ENCODE measurements around the gene ACER2. TPM values are rescaled to one million over a fixed set of nuclear protein-coding genes. Genes with fewer than 3 reads are reported as not detected.

Gene ACER2
- total and polyA plus RNA-seq, 2 of the 4 experiments (the other 2 are of a cell fraction) = 0.84 to 1.6 TPM

DNA sequence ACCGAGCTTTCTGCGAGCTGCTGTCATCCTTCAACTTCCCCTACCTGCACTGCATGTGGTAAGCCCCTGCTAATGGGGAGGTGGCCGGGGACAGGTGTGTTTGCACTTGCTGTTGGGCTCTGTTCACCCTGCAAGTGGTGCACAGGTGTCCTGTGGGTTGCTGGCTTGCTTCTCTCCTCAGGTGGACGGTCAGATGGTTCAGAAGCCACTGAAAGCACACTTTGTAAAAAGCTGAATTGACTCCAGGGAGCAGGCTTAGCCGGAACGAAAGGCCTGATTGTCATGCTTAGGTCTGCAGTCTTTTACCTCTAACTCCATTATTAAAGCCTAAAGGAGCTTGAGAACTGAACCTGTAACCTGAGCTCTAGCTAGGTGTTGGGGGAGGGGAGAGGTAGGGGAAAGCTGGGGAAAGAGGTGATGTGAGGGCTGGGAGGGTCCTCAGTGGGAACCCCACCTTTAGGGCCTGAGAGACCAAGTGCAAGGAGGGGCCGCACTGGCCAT, 37.6 kb downstream of the ACER2 start:
- dilution Hi-C loops (cut with HindIII; ENCODE audit: low sequenced_read_pairs, unreplicated experiment) (no loop called here), intact Hi-C loops (cut with micrococcal nuclease) (no loop called here), in situ Hi-C loops (cut with MboI; ENCODE audit: low sequenced_read_pairs) (no loop called here)
- Histone ChIP-seq H3K27me3 (ENCODE audit: control insufficient read depth, insufficient read depth, low read length) (no peaks in the 10 kb centered on the region), H4K8ac (ENCODE audit: low read depth in 2 of 2, low read length in 2 of 2) (no peak overlapping the region), H2BK20ac (ENCODE audit: low read depth, low read length) (no peak overlapping the region), H3K18ac (ENCODE audit: low read depth, low read length) (no peak overlapping the region), H3K9me1 (ENCODE audit: insufficient read depth, low read length) (no peaks in the 10 kb centered on the region), H2BK120ac (ENCODE audit: low read depth, low read length) (no peak overlapping the region), H4K91ac (ENCODE audit: insufficient read depth, low read depth, low read length) (no peak overlapping the region), H3K4me3 (ENCODE audit: insufficient read depth, low read depth, low read length) (no peak overlapping the region), H2BK5ac (ENCODE audit: low read depth, low read length, poor library complexity, severe bottlenecking) (no peak overlapping the region), H4K20me1 (ENCODE audit: insufficient read depth, low read length) (no peaks in the 10 kb centered on the region), H2AK9ac (replicated peaks; ENCODE audit: low read depth, low read length, poor library complexity) (no peak overlapping the region), H3K14ac (replicated peaks; ENCODE audit: low read depth, low read length) (no peak overlapping the region), H3K9ac (ENCODE audit: low read depth, low read length) (no peak overlapping the region), H4K5ac (ENCODE audit: low read depth, low read length) (no peak overlapping the region), H3K56ac (ENCODE audit: extremely low read depth, insufficient read depth, low read length) (no peak overlapping the region), H3K79me1 (ENCODE audit: low read depth in 1 of 2, low read length in 2 of 2) (no peaks in the 10 kb centered on the region), H3K36me3 (ENCODE audit: control insufficient read depth, insufficient read depth, low read length) (no peaks in the 10 kb centered on the region), H2BK15ac (ENCODE audit: low read depth, low read length) (no peak overlapping the region), H3K9me3 (ENCODE audit: control insufficient read depth, insufficient read depth, low read length) (no peaks in the 10 kb centered on the region), H3K4ac (ENCODE audit: low read depth, low read length) (no peak overlapping the region), H3K4me1 (ENCODE audit: control insufficient read depth, insufficient read depth, low read length) (no peaks in the 10 kb centered on the region), H2AFZ (replicated peaks; ENCODE audit: low read length, poor library complexity) (no peak overlapping the region), H3K23ac (ENCODE audit: low read depth, low read length) (no peak overlapping the region), H3K4me2 (ENCODE audit: low read depth, low read length) (no peak overlapping the region), H2AK5ac (ENCODE audit: low read depth, low read length) (no peak overlapping the region), H3K27ac (ENCODE audit: insufficient read depth, low read length) (no peak overlapping the region)
- BruUV-seq (replicated peaks) = no TSS peak
- no CpG with 5 or more reads among the region's 7 CpGs for WGBS, 2 experiments (ENCODE audit: extremely low coverage in 2 of 2, insufficient read length in 1 of 2)
- TF ChIP-seq RAD21 (IDR thresholded peaks at IDR 0.05; ENCODE audit: low read length) (no peak), FOS (IDR thresholded peaks at IDR 0.05; ENCODE audit: low read depth, low read length) (no peak), USF2 (IDR thresholded peaks at IDR 0.05; ENCODE audit: low read depth, low read length) (no peak), NFE2L2 (IDR thresholded peaks at IDR 0.05; ENCODE audit: low read depth, low read length) (no peak), SMC3 (IDR thresholded peaks at IDR 0.05; ENCODE audit: low read depth, low read length) (no peak), MAFK (IDR thresholded peaks at IDR 0.05; ENCODE audit: low read depth, low read length) (no peak), POLR2A (IDR thresholded peaks at IDR 0.05; ENCODE audit: low read depth, low read length) (no peak), MAZ (IDR thresholded peaks at IDR 0.05; ENCODE audit: borderline replicate concordance, low read depth, low read length) (no peak), MXI1 (IDR thresholded peaks at IDR 0.05; ENCODE audit: borderline replicate concordance, low read depth, low read length) (no peak), RCOR1 (IDR thresholded peaks at IDR 0.05; ENCODE audit: insufficient replicate concordance, low read length) (no peak), RFX5 (IDR thresholded peaks at IDR 0.05; ENCODE audit: low read depth, low read length) (no peak), CEBPB (IDR thresholded peaks at IDR 0.05; ENCODE audit: low read depth, low read length) (no peak), CTCF (conservative IDR thresholded peaks at IDR 0.05; ENCODE audit: low read depth, low read length) (no peak), CHD1 (IDR thresholded peaks at IDR 0.05; ENCODE audit: low read depth, low read length) (no peak), BHLHE40 (IDR thresholded peaks at IDR 0.05; ENCODE audit: low read depth, low read length) (no peak)
- TF ChIP-seq, protein P1, sequence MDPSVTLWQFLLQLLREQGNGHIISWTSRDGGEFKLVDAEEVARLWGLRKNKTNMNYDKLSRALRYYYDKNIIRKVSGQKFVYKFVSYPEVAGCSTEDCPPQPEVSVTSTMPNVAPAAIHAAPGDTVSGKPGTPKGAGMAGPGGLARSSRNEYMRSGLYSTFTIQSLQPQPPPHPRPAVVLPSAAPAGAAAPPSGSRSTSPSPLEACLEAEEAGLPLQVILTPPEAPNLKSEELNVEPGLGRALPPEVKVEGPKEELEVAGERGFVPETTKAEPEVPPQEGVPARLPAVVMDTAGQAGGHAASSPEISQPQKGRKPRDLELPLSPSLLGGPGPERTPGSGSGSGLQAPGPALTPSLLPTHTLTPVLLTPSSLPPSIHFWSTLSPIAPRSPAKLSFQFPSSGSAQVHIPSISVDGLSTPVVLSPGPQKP (IDR thresholded peaks at IDR 0.05; ENCODE audit: borderline replicate concordance, low read depth, low read length) = no peak
- ATAC-seq (ENCODE audit: low read depth) = no peak
- POLR2A ChIA-PET (ENCODE audit: unreplicated experiment) = no interaction called here
- no peak for DNase-seq
- CTCF ChIA-PET = no interaction called here
